T-cell (primary cell): Measurements from ENCODE around the gene RPL36AL. TPM values are rescaled to one million over a fixed set of nuclear protein-coding genes. Genes with fewer than 3 reads are reported as not detected.
A peak's percentile ranks its signal among the peaks of the same experiment; 100 is the strongest.

Experiments used
- ATAC-seq, 4 experiments: fragments of 200-7000 bp in 3 of 4; fragments of 150-1000 bp in 1 of 4; cut with Tn5 transposase; replicated peaks in 1 of 4; 1 replicate in 3 of 4; 2 replicates in 1 of 4; pipeline ENCODE4 v1.10.0; 2021; ENCODE audit warnings: moderate library complexity in 3 of 4, mild to moderate bottlenecking in 2 of 4, moderate number of reproducible peaks in 1 of 4
- CTCF ChIA-PET, 2 donors: fragments of 300-600 bp; sonication (Branson Sonifier 250); formaldehyde crosslinking; loops; one replicate each; lab custom pipeline; 2022; ENCODE audit warnings: antibody characterized with exemption in 2 of 2; lab: Charles Lee
- POLR2A ChIA-PET, 2 donors: fragments of 300-600 bp; sonication (Branson Sonifier 250); formaldehyde crosslinking; loops; one replicate each; lab custom pipeline; 2022; ENCODE audit warnings: antibody characterized with exemption in 2 of 2; lab: Charles Lee
- DNase-seq, 35 experiments: peaks; one replicate each; pipeline versions ENCODE4 v3.0.0 to v3.0.0-alpha.2; 2013 to 2023
- H3K27ac ChIP-seq: one replicate; pipeline ENCODE4 v1.5.1; 2013; ENCODE audit warnings: low read length
- H3K27me3 ChIP-seq, 2 experiments: replicated peaks in 1 of 2; 1 replicate in 1 of 2; 2 replicates in 1 of 2; pipeline versions ENCODE4 v1.6.1 to v1.7.0; 2013; ENCODE audit warnings: low read length in 1 of 2, mixed read lengths in 1 of 2; ENCODE audit not compliant: control insufficient read depth in 2 of 2, insufficient read depth in 2 of 2; ENCODE audit errors: extremely low read depth in 1 of 2
- H3K36me3 ChIP-seq, 2 donors: 1 replicate in 1 of 2; 2 replicates in 1 of 2; pipeline versions ENCODE4 v1.6.1 to v1.7.0; 2013; ENCODE audit warnings: low read length in 1 of 2; ENCODE audit not compliant: control insufficient read depth in 2 of 2, insufficient read depth in 1 of 2; ENCODE audit errors: extremely low read depth in 1 of 2
- H3K4me1 ChIP-seq, 2 experiments: 1 replicate in 1 of 2; 2 replicates in 1 of 2; pipeline versions ENCODE4 v1.6.1 to v1.7.0; 2013; ENCODE audit warnings: low read length in 2 of 2, mixed read lengths in 1 of 2; ENCODE audit not compliant: insufficient read depth in 2 of 2, control insufficient read depth in 1 of 2; ENCODE audit errors: extremely low read depth in 1 of 2
- H3K4me3 ChIP-seq, 2 donors: 1 replicate in 1 of 2; 2 replicates in 1 of 2; pipeline versions ENCODE4 v1.5.1 to v1.7.0; 2013; ENCODE audit warnings: mild to moderate bottlenecking in 2 of 2, low read length in 1 of 2, moderate library complexity in 1 of 2; ENCODE audit not compliant: control insufficient read depth in 1 of 2; ENCODE audit errors: extremely low read depth in 1 of 2
- H3K9me3 ChIP-seq: 2 replicates; pipeline ENCODE4 v1.7.0; 2013
- H3K27ac Mint-ChIP-seq, 2 donors: one replicate each; pipeline ENCODE4 v1.8.0; 2020 to 2021; ENCODE audit warnings: mild to moderate bottlenecking in 2 of 2, mixed read lengths in 2 of 2
- H3K27me3 Mint-ChIP-seq, 2 donors: one replicate each; pipeline ENCODE4 v1.8.0; 2021 to 2022; ENCODE audit warnings: mixed read lengths in 2 of 2
- H3K36me3 Mint-ChIP-seq: one replicate; pipeline ENCODE4 v1.8.0; 2021; ENCODE audit warnings: mixed read lengths
- H3K4me1 Mint-ChIP-seq, 3 donors: one replicate each; pipeline ENCODE4 v1.8.0; 2020 to 2022; ENCODE audit warnings: mixed read lengths in 3 of 3, mild to moderate bottlenecking in 1 of 3
- H3K4me3 Mint-ChIP-seq, 3 donors: one replicate each; pipeline ENCODE4 v1.8.0; 2020 to 2022; ENCODE audit warnings: mild to moderate bottlenecking in 3 of 3, mixed read lengths in 3 of 3, moderate library complexity in 3 of 3
- H3K9me3 Mint-ChIP-seq, 3 donors: one replicate each; pipeline ENCODE4 v1.8.0; 2020 to 2022; ENCODE audit warnings: mixed read lengths in 3 of 3
- WGBS: methylation state at CpG from one replicate; pipeline ENCODE4 v1.1.5; 2013; ENCODE audit warnings: missing lambda C conversion rate; ENCODE audit not compliant: insufficient coverage; 5-methylcytosine and 5-hydroxymethylcytosine counted together
- total RNA-seq, 35 experiments: library from RNA in 6 of 35; stranded (reverse) in 6 of 35; fragments of 120-200 nt in 1 of 35; gene quantifications; one replicate each; pipeline versions ENCODE4 v1.2.1 to v1.2.4 and lab custom pipeline; 2013 to 2026

Gene RPL36AL
- total RNA-seq, 5 donors from 2014 or later (not counting 1 experiment from before 2014, with no cell fraction given): 211 to 322 (median 291) TPM

DNA sequence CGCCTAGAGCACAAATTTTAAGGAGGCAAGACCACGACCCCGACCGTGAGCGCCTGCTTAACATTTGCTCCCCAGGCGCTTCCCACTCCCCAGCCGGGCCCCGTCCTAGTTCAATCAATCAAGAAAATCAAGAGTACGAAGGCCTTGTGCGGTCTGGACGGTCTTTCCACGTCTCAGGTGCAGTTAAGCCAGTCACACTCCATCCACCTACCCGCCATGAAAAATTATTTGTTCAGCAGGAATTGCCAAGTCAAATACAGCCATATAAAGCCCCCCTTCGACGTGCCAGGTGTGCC, 22.3 kb downstream of the RPL36AL start:
- Mint-ChIP-seq H3K4me1 (peaks cover 27 to 52% (median 34%) of the 10 kb centered on the region in 3 donors), H3K9me3 (no peaks in the 10 kb centered on the region), H3K36me3 (no peaks in the 10 kb centered on the region), H3K4me3 (peak overlapping the region; percentile 93 to 98 (median 96)), H3K27ac (peak overlapping the region; percentile 95 to 98), H3K27me3 (no peaks in the 10 kb centered on the region)
- ChIA-PET CTCF (interaction anchor here in 1 of 2 donors (2.3 to 2.9 kb wide), 2 partner anchors 12 to 22 kb away, joined by 17 to 23 read pairs; partner anchors contain the start of genes MGAT2, RPL36AL and RPS29), POLR2A (interaction anchor here in 1 of 2 donors (1.8 kb wide), 1 partner anchor 22 kb away, joined by 28 read pairs; the partner anchor contains the start of genes MGAT2 and RPL36AL)
- H3K36me3 ChIP-seq: no peaks in the 10 kb centered on the region
- H3K27me3 ChIP-seq: no peaks in the 10 kb centered on the region
- DNase-seq (peak in 2 of 35 experiments; percentile 8 to 20), ATAC-seq (peak in 3 of 4 experiments; percentile 7 to 16 (median 8))
- WGBS: 0% methylated on average over 15 of the region's 15 CpGs
- H3K4me3 ChIP-seq: peak overlapping the region; percentile 80
- peak overlapping the region; percentile 85 for H3K27ac ChIP-seq
- peaks cover 6 to 13% of the 10 kb centered on the region in 2 experiments for H3K4me1 ChIP-seq
- H3K9me3 ChIP-seq: no peaks in the 10 kb centered on the region

DNA sequence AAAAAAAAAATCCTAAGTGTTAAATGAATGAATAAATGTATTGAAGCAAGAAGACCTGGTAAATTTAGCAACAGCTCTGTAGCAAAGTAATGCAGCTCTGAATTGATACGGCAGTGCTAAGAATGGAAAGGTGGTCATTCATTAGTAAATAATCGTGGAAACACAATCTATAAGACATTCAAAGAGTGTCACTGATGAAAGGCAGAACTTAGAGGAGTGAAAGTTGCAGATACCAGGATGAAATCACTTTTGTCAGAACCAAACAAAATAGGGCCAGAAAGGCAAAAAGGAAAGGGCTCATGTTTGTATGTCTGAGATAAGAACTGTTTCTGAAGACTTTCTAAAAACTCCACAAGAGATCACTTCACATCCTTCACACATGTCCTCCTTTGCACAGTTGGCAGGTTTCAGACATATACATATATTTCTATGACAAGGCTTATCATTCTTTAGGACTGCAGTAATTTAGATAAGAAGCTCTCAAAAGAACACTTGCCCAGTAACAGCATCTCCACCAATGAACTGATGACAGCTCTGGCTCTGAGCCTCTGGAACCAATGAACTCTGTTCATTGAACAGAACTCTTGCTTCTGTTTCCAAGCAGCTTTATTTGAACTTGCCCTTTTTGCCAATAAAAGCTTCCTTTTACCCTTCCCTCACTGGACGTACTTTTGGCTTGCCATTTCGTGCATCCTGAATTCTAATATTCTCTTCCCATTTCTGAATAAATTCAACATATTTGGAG, 25.9 kb downstream of the RPL36AL start:
- Mint-ChIP-seq H3K36me3 (no peaks in the 10 kb centered on the region), H3K4me1 (peaks cover 14 to 39% (median 23%) of the 10 kb centered on the region in 3 donors), H3K4me3 (no peak overlapping the region), H3K27me3 (no peaks in the 10 kb centered on the region), H3K9me3 (no peaks in the 10 kb centered on the region), H3K27ac (peak overlapping the region in 1 of 2 donors; percentile 39)
- Histone ChIP-seq H3K4me3 (no peak overlapping the region), H3K27me3 (no peaks in the 10 kb centered on the region), H3K9me3 (no peaks in the 10 kb centered on the region), H3K27ac (no peak overlapping the region), H3K36me3 (no peaks in the 10 kb centered on the region), H3K4me1 (peaks cover 4 to 10% of the 10 kb centered on the region in 2 experiments)
- ATAC-seq (no peak), DNase-seq (no peak)
- WGBS: 82% methylated on average over 2 of the region's 4 CpGs
- ChIA-PET POLR2A (interaction anchor here (0.7 to 1.4 kb wide), 4 partner anchors 25 to 1502 kb away, joined by 4 to 18 read pairs (median 7); partner anchors contain the start of gene RPL36AL (in 2 of the 2)), CTCF (interaction anchor here (0.6 to 1.6 kb wide), 3 partner anchors 8 to 11 kb away, joined by 3 to 13 read pairs (median 3); partner anchors contain the start of gene RPS29 (in 1 of the 2))

DNA sequence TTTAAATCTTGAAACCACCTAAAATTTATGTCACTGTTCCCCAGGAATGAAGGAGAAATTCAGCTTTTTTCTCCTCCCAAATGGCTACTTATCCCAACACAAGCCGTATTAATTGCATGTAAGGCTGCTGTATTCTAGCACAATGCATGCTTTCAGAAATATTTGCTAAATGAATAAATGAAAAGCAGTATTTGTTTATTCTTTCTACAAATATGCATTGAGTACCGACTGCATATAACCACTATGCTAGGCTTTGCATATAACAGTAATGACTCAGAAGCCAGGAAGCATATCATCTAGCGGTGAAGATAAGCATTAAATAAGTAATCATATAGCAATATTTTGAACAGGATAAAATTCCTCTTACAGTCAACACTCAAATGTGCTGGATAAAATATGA, 27.4 kb downstream of the RPL36AL start:
- POLR2A ChIA-PET: interaction anchor here in 1 of 2 donors (0.6 kb wide), 1 partner anchor 398 kb away, joined by 3 read pairs; no protein-coding TSS in a partner anchor
- CTCF ChIA-PET: interaction anchor here (0.6 to 0.7 kb wide), 2 partner anchors 28 to 41 kb away, joined by 3 read pairs; no protein-coding TSS in a partner anchor
- no peak for ATAC-seq

DNA sequence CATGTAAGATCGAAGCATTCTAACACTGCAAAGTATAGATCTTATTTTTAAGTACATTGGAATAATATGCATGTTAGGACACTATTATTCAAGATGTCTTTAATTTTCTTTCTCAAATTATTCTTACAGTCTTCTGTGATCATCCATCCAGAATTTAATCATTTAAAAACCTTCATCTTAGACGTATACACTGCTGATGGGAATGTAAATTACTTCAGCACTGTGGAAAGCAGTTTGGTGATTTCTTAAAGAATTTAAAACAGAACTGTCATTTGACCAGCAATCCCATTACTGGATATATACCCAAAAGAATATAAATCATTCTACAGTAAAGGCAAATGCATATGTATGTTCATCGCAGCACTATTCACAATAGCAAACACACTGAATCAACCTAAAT, 31.0 kb downstream of the RPL36AL start:
- H3K27me3 Mint-ChIP-seq: peaks cover 2 to 3% of the 10 kb centered on the region in 2 donors
- H3K36me3 ChIP-seq: peaks cover 0 to 2% of the 10 kb centered on the region in 2 donors
- no peak for ATAC-seq
- ChIA-PET CTCF (no interaction called here), POLR2A (no interaction called here)
- no peak overlapping the region for H3K4me3 ChIP-seq
- H3K4me1 ChIP-seq: peaks cover 2 to 10% of the 10 kb centered on the region in 2 experiments
- H3K27ac ChIP-seq: no peak overlapping the region
- no CpG with 5 or more reads among the region's 3 CpGs for WGBS
- peaks cover 17 to 25% (median 19%) of the 10 kb centered on the region in 3 donors for H3K4me1 Mint-ChIP-seq
- no peak overlapping the region for H3K4me3 Mint-ChIP-seq
- H3K27me3 ChIP-seq: no peaks in the 10 kb centered on the region
- no peaks in the 10 kb centered on the region for H3K9me3 Mint-ChIP-seq
- no peak for DNase-seq
- no peaks in the 10 kb centered on the region for H3K9me3 ChIP-seq
- no peak overlapping the region for H3K27ac Mint-ChIP-seq
- peaks cover 5% of the 10 kb centered on the region for H3K36me3 Mint-ChIP-seq

More for the DNA sequence above, 27.4 kb downstream of the RPL36AL start:
- Mint-ChIP-seq H3K36me3 (no peaks in the 10 kb centered on the region), H3K4me3 (no peak overlapping the region), H3K27ac (no peak overlapping the region), H3K4me1 (peaks cover 11 to 33% (median 18%) of the 10 kb centered on the region in 3 donors), H3K9me3 (no peaks in the 10 kb centered on the region), H3K27me3 (no peaks in the 10 kb centered on the region)
- H3K4me1 ChIP-seq: peaks cover 4 to 8% of the 10 kb centered on the region in 2 experiments
- no peak for DNase-seq
- H3K27me3 ChIP-seq: no peaks in the 10 kb centered on the region
- no peak overlapping the region for H3K4me3 ChIP-seq
- H3K9me3 ChIP-seq: no peaks in the 10 kb centered on the region
- H3K36me3 ChIP-seq: no peaks in the 10 kb centered on the region
- no peak overlapping the region for H3K27ac ChIP-seq
- WGBS: no CpG with 5 or more reads among the region's 3 CpGs

DNA sequence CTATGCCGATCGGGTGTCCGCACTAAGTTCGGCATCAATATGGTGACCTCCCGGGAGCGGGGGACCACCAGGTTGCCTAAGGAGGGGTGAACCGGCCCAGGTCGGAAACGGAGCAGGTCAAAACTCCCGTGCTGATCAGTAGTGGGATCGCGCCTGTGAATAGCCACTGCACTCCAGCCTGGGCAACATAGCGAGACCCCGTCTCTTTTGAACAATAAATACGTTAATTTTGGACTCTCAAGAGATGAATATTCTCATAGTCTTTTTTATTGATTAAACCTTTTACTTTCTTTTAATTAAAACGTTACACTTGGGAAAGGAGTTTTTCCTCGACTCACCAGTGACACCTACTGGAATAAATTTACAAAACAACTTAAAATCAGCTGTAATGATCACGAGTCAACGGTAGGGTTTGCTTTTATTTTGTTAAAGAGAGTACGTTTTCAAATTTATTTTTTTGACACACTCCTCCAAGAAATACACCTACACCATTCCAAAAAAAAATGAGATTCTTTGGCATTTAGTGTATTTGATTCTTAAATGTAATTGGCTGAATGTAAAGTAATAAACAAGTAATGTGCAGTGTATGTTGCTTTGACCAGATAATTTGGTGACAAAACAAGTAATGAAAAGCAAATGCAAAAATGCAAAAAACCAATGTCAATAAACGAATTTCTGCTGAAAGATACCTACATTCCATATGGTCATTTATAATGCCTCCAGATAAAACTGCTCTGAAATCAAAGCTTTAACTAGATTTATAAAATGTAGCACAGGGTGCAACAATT, 33.6 kb downstream of the RPL36AL start:
- CTCF ChIA-PET: interaction anchor here (0.5 to 4.0 kb wide), 18 partner anchors 8 to 964 kb away, joined by 3 to 54 read pairs (median 11); partner anchors contain the start of genes DNAAF2 (in 1 of the 2), KLHDC2 (in 1 of the 2), LRR1 (in 1 of the 2) and MGAT2 (in 1 of the 2)
- Histone ChIP-seq H3K27ac (peak overlapping the region; percentile 93), H3K27me3 (no peaks in the 10 kb centered on the region), H3K36me3 (peaks cover 0 to 27% of the 10 kb centered on the region in 2 donors), H3K4me1 (peaks cover 6 to 26% of the 10 kb centered on the region in 2 experiments), H3K9me3 (no peaks in the 10 kb centered on the region), H3K4me3 (peak overlapping the region; percentile 70 to 77)
- POLR2A ChIA-PET: interaction anchor here (0.6 to 3.5 kb wide), 18 partner anchors 9 to 1190 kb away, joined by 3 to 42 read pairs (median 3); partner anchors contain the start of genes MGAT2 (in 2 of the 2), RPL36AL (in 2 of the 2), KLHDC1 (in 1 of the 2) and LRR1 (in 1 of the 2)
- peaks cover 42 to 46% (median 44%) of the 10 kb centered on the region in 3 donors for H3K4me1 Mint-ChIP-seq
- H3K36me3 Mint-ChIP-seq: peaks cover 28% of the 10 kb centered on the region
- DNase-seq (peak in 29 of 35 experiments; percentile 7 to 86 (median 31)), ATAC-seq (peak; percentile 36 to 48 (median 44))
- peak overlapping the region; percentile 89 to 98 (median 98) for H3K4me3 Mint-ChIP-seq
- H3K27ac Mint-ChIP-seq: peak overlapping the region; percentile 97 to 99
- peaks cover 2 to 3% of the 10 kb centered on the region in 2 donors for H3K27me3 Mint-ChIP-seq
- no peaks in the 10 kb centered on the region for H3K9me3 Mint-ChIP-seq
- no CpG with 5 or more reads among the region's 21 CpGs for whole genome bisulfite sequencing
